Body of pancreas (tissue), 4 donors: ENCODE measurements around the gene CLHC1. TPM values are rescaled to one million over a fixed set of nuclear protein-coding genes. Genes with fewer than 3 reads are reported as not detected.

Experiments
- ATAC-seq: fragments of 150-250 bp; one replicate; pipeline ENCODE4 v1.9.1; 2016
- DNase-seq, 4 donors: peaks; one replicate each; pipeline ENCODE4 v3.0.0-alpha.2; 2019
- H3K27ac ChIP-seq, 4 donors: fragments of 200-600 bp; sonication (generic); 1 replicate in 3 of 4; 2 replicates in 1 of 4; pipeline versions ENCODE4 v1.5.1 to v1.6.1; 2016 to 2019; ENCODE audit warnings: mild to moderate bottlenecking in 1 of 4, mixed read lengths in 1 of 4, moderate library complexity in 1 of 4
- H3K27me3 ChIP-seq, 2 donors: fragments of 200-600 bp; sonication (generic); one replicate each; pipeline ENCODE4 v1.6.0; 2016; ENCODE audit warnings: mild to moderate bottlenecking in 1 of 2
- H3K36me3 ChIP-seq, 2 donors: fragments of 200-600 bp; sonication (generic); replicated peaks in 1 of 2; 2 replicates each; pipeline ENCODE4 v1.5.1; 2016; ENCODE audit warnings: low read depth in 2 of 2; ENCODE audit not compliant: insufficient read depth in 1 of 2
- H3K4me1 ChIP-seq: fragments of 200-600 bp; sonication (generic); one replicate; pipeline ENCODE4 v1.6.0; 2016
- H3K4me3 ChIP-seq, 2 donors: fragments of 200-600 bp; sonication (generic); 1 replicate in 1 of 2; 2 replicates in 1 of 2; pipeline ENCODE4 v1.5.1; 2016 to 2019
- H3K9me3 ChIP-seq, 3 donors: fragments of 200-600 bp; sonication (generic); 1 replicate in 2 of 3; 2 replicates in 1 of 3; pipeline ENCODE4 v1.5.1; 2016
- CTCF ChIP-seq, 7 experiments: fragments of 450-650 bp in 4 of 7; fragments of 200-600 bp in 3 of 7; sonication (generic) in 3 of 7; IDR thresholded peaks; one replicate each; pipeline ENCODE4 v1.5.1; 2016 to 2019; ENCODE audit warnings: antibody characterized with exemption in 7 of 7
- POLR2A ChIP-seq, 3 donors: fragments of 450-650 bp; IDR thresholded peaks; one replicate each; pipeline ENCODE4 v1.6.1; 2016; ENCODE audit warnings: antibody characterized with exemption in 3 of 3, mild to moderate bottlenecking in 2 of 3
- WGBS, 2 donors: methylation state at CpG; one replicate each; pipeline ENCODE4 v1.1.5; 2017; 5-methylcytosine and 5-hydroxymethylcytosine counted together
- intact Hi-C: fragments of 100-400 bp; cut with DNase I; formaldehyde crosslinking; loops from one replicate; pipeline ENCODE4 v1.15.1; 2023
- total RNA-seq, 2 donors: library from RNA; depleted of rRNA; stranded (reverse); fragments of >200 nt; gene quantifications; one replicate each; pipeline ENCODE4 v1.1.0, GENCODE V29; 2016

CLHC1 gene
- total RNA-seq, 2 donors from 2014 or later, result 3.3 to 19.7 TPM

GRCh38 chr2:55152475-55153412 lies 79.3 kb downstream of the CLHC1 start:
- no peaks in the 10 kb centered on the region for H3K27me3 ChIP-seq
- intact Hi-C loops, result no loop called here
- H3K9me3 ChIP-seq, result no peaks in the 10 kb centered on the region
- no peak overlapping the region for H3K4me3 ChIP-seq
- no peaks in the 10 kb centered on the region for H3K36me3 ChIP-seq
- WGBS, 2 donors, result 77 to 88% methylated on average over 14 of the region's 14 CpGs
- H3K4me1 ChIP-seq, result peaks cover 43% of the 10 kb centered on the region
- ATAC-seq (no peak), DNase-seq (no peak)
- H3K27ac ChIP-seq, result no peak overlapping the region
- TF ChIP-seq CTCF (IDR thresholded peaks at IDR 0.05) (no peak), POLR2A (IDR thresholded peaks at IDR 0.05) (no peak)

DNA sequence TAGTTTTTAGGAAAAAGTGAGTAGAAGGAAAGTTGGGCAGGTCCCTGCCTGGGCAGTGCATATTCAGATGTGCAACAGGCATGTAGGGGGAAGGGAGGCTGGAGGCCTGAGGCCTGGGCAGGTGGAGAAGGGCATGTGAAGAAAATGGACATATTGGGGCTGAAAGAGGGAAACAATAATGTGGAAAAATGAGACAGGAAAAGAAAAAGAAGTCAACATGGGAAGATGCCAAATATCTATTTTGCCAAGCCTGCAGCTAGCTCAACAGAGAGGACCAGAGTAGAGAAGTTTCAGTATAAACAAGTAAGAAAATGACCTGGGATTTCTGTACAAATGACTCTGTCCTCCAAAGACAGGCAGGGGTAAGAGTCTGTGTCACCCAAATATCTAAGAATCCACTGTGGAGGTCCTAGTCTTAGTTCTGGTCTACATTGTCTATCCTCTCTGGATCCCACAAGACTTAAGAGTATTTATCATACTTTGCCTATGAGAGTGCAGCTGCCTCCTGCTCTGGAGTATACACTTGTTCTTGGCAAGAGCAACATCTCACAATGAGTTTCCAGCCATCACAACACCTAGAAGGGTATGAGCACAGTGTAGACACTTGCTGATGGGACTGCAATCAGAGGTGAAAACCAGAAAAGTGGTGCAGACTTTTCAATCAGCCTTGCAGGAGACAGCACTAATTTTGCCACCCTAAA lies 80.2 kb downstream of the CLHC1 start:
- DNase-seq (no peak), ATAC-seq (no peak)
- no peaks in the 10 kb centered on the region for H3K9me3 ChIP-seq
- H3K27ac ChIP-seq, result no peak overlapping the region
- peaks cover 34% of the 10 kb centered on the region for H3K4me1 ChIP-seq
- no peaks in the 10 kb centered on the region for H3K27me3 ChIP-seq
- H3K36me3 ChIP-seq, result no peaks in the 10 kb centered on the region
- no peak for TF ChIP-seq CTCF (IDR thresholded peaks at IDR 0.05)
- no peak for TF ChIP-seq POLR2A (IDR thresholded peaks at IDR 0.05)
- intact Hi-C loops, result no loop called here
- no peak overlapping the region for H3K4me3 ChIP-seq

- TF ChIP-seq CTCF (IDR thresholded peaks at IDR 0.05) (no peak), POLR2A (IDR thresholded peaks at IDR 0.05) (no peak)
- Histone ChIP-seq H3K36me3 (no peaks in the 10 kb centered on the region), H3K4me1 (peaks cover 24% of the 10 kb centered on the region), H3K27ac (no peak overlapping the region), H3K27me3 (no peaks in the 10 kb centered on the region), H3K4me3 (no peak overlapping the region), H3K9me3 (no peaks in the 10 kb centered on the region)
- peak in 1 of 4 donors; percentile 50 for DNase-seq
- ATAC-seq, result no peak
- intact Hi-C loops, result no loop called here
- WGBS, 2 donors, result 79 to 85% methylated on average over 3 of the region's 3 CpGs
Measured at GRCh38 chr2:55150834-55151233, 81.3 kb downstream of the CLHC1 start.

DNA sequence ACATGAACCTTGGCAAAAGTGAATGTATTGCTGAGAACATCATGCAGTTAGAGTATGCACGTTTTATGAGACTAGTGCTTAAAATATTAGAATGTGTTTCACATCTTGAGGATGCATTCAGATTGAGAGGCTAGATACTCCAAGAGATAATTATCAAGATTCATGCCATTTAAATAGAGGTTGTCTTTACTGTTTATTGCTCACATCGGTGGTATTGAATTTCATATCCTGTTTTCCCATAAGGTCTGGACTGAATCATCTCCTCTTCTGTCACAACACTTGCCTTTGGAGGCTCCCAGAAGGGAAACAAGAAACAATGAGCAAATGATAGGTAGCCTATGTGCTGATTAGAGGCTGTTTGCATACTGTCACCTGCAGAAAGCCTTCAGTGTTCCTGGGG lies 83.8 kb downstream of the CLHC1 start:
- ATAC-seq (no peak), DNase-seq (no peak)
- Histone ChIP-seq H3K9me3 (no peaks in the 10 kb centered on the region), H3K27me3 (no peaks in the 10 kb centered on the region), H3K36me3 (no peaks in the 10 kb centered on the region), H3K4me3 (no peak overlapping the region), H3K27ac (no peak overlapping the region), H3K4me1 (no peaks in the 10 kb centered on the region)
- WGBS, 2 donors, result 46 to 53% methylated on average over 2 of the region's 2 CpGs
- intact Hi-C loops, result no loop called here
- no peak for TF ChIP-seq CTCF (IDR thresholded peaks at IDR 0.05)
- TF ChIP-seq POLR2A (IDR thresholded peaks at IDR 0.05), result no peak
